Left lung (tissue), 10 donors: ENCODE data around the gene ATP11B. TPM values are rescaled to one million over a fixed set of nuclear protein-coding genes. Genes with fewer than 3 reads are reported as not detected.

Source experiments
- ATAC-seq: fragments of 200-7000 bp; cut with Tn5 transposase; one replicate; pipeline ENCODE4 v1.9.1; 2020; ENCODE audit warnings: moderate library complexity
- DNase-seq, 4 donors: peaks; one replicate each; pipeline ENCODE4 v3.0.0-alpha.2; 2013 to 2020
- H3K27ac ChIP-seq, 2 donors: fragments of 200-600 bp; sonication (generic) in 1 of 2; one replicate each; pipeline versions ENCODE4 v1.5.0 to v1.8.0; 2020 to 2021
- H3K27me3 ChIP-seq, 2 donors: fragments of 200-600 bp; sonication (generic) in 1 of 2; one replicate each; pipeline versions ENCODE4 v1.5.0 to v1.8.0; 2020 to 2021
- H3K36me3 ChIP-seq, 2 donors: fragments of 200-600 bp; sonication (generic) in 1 of 2; one replicate each; pipeline versions ENCODE4 v1.5.0 to v1.8.0; 2020 to 2021
- H3K4me1 ChIP-seq, 2 donors: fragments of 200-600 bp; one replicate each; pipeline ENCODE4 v1.8.0; 2021
- H3K4me3 ChIP-seq, 2 donors: fragments of 200-600 bp; sonication (generic) in 1 of 2; one replicate each; pipeline versions ENCODE4 v1.5.0 to v1.8.0; 2020 to 2021; ENCODE audit warnings: mild to moderate bottlenecking in 1 of 2
- H3K9me3 ChIP-seq, 2 donors: fragments of 200-600 bp; sonication (generic) in 1 of 2; one replicate each; pipeline versions ENCODE4 v1.5.0 to v1.8.0; 2020 to 2021
- intact Hi-C, 2 donors: fragments of 100-400 bp; cut with DNase I; formaldehyde crosslinking; loops; one replicate each; pipeline versions ENCODE4 v1.11.2 to v1.14.2; 2022
- polyA plus RNA-seq, 6 donors: library from polyadenylated mRNA; unstranded; fragments of 120-200 nt; gene quantifications; one replicate each; pipeline ENCODE4 v1.2.1, GENCODE V29; 2013; ENCODE audit not compliant: insufficient read length in 6 of 6
- total RNA-seq, 2 donors: library from RNA; stranded (reverse); fragmentation: NEBNext Ultra II Directional; extraction: Animal tissue kit (Norgen Biotek cat#: 25700); gene quantifications; one replicate each; pipeline ENCODE4 v1.2.1, GENCODE V29; 2021
- TF ChIP-seq, protein P1 (sequence below), 2 donors: fragments of 200-600 bp; sonication (generic) in 1 of 2; IDR thresholded peaks; one replicate each; pipeline versions ENCODE4 v1.5.0 to v1.8.0; 2021; ENCODE audit warnings: antibody characterized with exemption in 2 of 2
- donor health status: DM: no; HTN: yes; CAD: no.
- donor health status: DM: no; HTN: no; CAD: no.

ATP11B gene
- total and polyA plus RNA-seq, 8 donors: 53.9 to 85.0 (median 60.7) TPM

DNA sequence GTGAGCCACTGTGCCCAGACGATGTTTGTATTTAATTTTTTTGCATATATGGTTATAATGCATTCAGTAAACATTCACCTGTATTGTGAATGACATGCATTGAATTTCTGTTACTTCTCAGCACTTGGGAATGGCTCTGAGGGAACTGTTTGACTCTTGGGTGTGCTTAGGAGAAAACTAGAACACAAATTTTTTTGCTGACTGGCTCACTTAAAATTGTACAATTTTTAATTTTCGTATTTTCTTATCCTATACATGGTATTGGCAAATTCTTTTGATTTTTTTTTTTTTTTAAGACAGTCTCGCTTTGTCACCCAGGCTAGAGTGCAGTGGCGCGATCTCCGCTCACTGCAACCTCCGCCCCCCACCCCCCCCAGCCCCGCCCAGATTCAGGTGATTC lies 7.2 kb downstream of the ATP11B start:
- no peaks in the 10 kb centered on the region for H3K36me3 ChIP-seq
- peaks cover 0 to 58% of the 10 kb centered on the region in 2 donors for H3K4me1 ChIP-seq
- TF ChIP-seq, protein P1, sequence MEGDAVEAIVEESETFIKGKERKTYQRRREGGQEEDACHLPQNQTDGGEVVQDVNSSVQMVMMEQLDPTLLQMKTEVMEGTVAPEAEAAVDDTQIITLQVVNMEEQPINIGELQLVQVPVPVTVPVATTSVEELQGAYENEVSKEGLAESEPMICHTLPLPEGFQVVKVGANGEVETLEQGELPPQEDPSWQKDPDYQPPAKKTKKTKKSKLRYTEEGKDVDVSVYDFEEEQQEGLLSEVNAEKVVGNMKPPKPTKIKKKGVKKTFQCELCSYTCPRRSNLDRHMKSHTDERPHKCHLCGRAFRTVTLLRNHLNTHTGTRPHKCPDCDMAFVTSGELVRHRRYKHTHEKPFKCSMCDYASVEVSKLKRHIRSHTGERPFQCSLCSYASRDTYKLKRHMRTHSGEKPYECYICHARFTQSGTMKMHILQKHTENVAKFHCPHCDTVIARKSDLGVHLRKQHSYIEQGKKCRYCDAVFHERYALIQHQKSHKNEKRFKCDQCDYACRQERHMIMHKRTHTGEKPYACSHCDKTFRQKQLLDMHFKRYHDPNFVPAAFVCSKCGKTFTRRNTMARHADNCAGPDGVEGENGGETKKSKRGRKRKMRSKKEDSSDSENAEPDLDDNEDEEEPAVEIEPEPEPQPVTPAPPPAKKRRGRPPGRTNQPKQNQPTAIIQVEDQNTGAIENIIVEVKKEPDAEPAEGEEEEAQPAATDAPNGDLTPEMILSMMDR (IDR thresholded peaks at IDR 0.05): no peak
- H3K9me3 ChIP-seq: no peaks in the 10 kb centered on the region
- ATAC-seq (no peak), DNase-seq (no peak)
- H3K27me3 ChIP-seq: no peaks in the 10 kb centered on the region
- H3K4me3 ChIP-seq: no peak overlapping the region
- intact Hi-C loops: no loop called here
- no peak overlapping the region for H3K27ac ChIP-seq

DNA sequence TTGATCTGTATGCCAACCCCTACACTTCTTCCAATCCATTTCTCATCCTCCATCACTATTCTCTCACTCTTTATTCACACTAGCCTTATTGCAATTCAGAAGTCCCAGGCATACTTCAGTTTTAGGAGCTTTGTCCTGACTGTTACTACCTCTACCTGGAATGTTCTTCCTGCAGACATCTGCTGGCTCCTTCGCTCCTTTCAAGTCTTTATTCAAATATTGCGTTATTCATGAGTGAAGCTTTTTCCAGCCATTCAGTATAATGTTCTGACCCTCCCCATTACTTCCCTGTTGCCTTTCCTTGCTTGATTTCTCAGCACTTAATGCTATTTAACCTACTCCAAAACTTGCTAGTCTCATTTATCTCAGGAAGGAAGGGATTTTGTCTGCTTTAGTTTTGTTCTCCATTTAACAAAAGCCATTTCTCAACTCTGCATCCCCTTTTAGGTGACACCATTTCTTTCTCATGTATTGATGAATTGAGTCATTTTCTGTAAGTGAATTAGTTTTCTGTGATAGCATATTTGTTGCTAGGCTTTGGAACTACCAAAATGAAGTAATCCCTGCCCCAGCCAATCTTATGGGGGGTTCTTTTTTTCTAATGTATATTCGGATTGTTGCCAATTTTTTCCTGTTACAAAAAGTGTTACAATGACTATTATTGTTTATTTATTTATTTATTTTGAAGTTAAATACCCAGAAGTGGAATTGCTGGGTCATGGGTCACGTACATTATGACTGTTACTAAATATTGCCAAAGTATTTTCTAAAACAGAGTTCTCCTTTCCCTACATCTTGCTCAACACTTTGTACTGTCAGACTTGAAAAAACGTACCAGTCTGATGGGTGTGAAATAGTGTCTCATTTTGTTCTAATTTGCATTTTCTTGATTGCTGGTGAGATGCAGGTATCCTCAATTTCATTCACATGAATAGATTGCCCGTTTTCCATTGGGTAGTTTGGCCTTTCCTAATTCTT lies 9.4 kb downstream of the ATP11B start:
- no peaks in the 10 kb centered on the region for H3K27me3 ChIP-seq
- no peak overlapping the region for H3K4me3 ChIP-seq
- H3K36me3 ChIP-seq: no peaks in the 10 kb centered on the region
- H3K4me1 ChIP-seq: peaks cover 0 to 48% of the 10 kb centered on the region in 2 donors
- TF ChIP-seq, protein P1 (IDR thresholded peaks at IDR 0.05): no peak
- intact Hi-C loops: no loop called here
- peak; percentile 97 for ATAC-seq
- H3K9me3 ChIP-seq: no peaks in the 10 kb centered on the region
- H3K27ac ChIP-seq: peak overlapping the region in 1 of 2 donors; percentile 81
- DNase-seq: no peak

DNA sequence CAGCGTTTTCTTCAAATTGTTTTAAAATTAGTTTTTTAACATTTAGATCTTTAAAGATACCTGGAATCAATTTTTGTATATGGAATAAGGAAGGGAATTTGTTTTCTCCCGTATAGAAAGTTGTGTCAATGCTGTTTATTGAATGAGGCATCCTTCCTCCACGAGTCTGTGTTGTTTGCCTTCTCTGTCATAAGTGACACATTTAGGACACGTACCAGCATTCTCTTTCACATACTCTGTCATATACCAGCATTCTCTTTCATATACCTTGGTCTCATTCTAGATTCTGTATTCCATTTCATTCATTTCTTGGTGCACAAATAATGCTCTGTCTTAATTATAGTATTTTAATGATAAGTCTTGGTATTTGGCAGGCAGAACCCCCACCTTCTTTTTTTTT lies 10.3 kb downstream of the ATP11B start:
- ATAC-seq (no peak), DNase-seq (no peak)
- Histone ChIP-seq H3K27ac (peak overlapping the region in 1 of 2 donors; percentile 81), H3K4me3 (no peak overlapping the region), H3K9me3 (no peaks in the 10 kb centered on the region), H3K36me3 (no peaks in the 10 kb centered on the region), H3K27me3 (no peaks in the 10 kb centered on the region), H3K4me1 (peaks cover 0 to 47% of the 10 kb centered on the region in 2 donors)
- intact Hi-C loops: no loop called here
- TF ChIP-seq, protein P1 (IDR thresholded peaks at IDR 0.05): no peak

DNA sequence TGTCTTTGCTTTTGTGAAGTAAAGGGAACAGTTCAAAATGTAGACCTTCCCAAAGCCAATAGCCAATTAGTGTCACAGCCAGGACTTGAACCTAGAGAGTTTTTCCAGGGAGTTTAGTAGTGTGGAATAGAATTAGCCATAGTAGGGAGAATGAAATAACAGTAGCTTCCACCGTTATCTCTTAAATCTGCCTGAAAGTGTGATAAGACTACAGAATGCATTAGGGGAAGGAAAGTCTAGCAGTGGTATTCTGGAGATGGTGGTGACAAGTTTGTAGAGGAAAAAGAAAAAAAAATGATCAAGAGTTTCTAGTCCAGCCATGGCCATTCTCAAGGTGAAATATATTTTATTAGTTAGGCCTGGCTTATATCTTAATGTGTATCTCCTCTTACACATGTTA lies 13.8 kb downstream of the ATP11B start:
- ATAC-seq: no peak
- TF ChIP-seq, protein P1 (IDR thresholded peaks at IDR 0.05): no peak
- intact Hi-C loops: no loop called here
- no peaks in the 10 kb centered on the region for H3K27me3 ChIP-seq
- no peak overlapping the region for H3K27ac ChIP-seq
- H3K36me3 ChIP-seq: no peaks in the 10 kb centered on the region
- no peak for DNase-seq
- no peaks in the 10 kb centered on the region for H3K9me3 ChIP-seq
- H3K4me3 ChIP-seq: no peak overlapping the region
- H3K4me1 ChIP-seq: peaks cover 0 to 55% of the 10 kb centered on the region in 2 donors

DNA sequence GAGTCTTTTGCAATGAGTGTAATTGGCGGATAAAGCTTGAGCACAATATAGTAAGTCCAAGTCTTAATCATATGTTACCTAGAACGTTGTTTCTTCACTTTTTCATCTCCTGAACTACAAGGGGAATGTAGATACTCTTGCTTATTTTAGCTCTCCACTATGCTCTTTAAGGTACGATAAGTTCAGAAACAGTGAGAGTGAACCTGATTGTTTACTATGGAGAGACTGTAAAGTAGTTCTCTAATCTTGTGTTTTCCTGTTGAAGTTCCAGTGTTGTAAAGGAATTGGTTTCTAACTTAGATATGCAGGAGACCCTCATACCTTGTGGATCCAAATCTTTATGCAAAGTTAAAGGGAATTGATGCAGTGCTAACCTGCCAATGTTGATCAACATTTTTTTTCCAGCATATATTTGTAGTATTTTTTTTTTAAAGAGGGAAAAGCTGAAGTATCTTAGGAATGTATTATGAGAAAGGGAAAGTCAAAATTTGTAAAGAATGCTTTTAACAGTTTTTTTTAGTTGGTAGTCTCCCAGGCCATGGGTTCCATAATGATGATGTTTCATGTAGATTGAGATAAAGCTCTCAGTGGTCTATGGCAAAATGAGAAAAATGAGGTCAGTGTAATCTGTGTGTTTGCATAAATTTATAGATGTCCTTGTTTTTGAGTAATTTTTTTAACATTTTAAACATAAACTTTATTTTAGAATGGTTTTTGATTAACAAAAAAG lies 14.9 kb downstream of the ATP11B start:
- intact Hi-C loops: no loop called here
- Histone ChIP-seq H3K27ac (no peak overlapping the region), H3K36me3 (no peaks in the 10 kb centered on the region), H3K4me1 (peaks cover 0 to 47% of the 10 kb centered on the region in 2 donors), H3K27me3 (no peaks in the 10 kb centered on the region), H3K4me3 (no peak overlapping the region), H3K9me3 (no peaks in the 10 kb centered on the region)
- TF ChIP-seq, protein P1 (IDR thresholded peaks at IDR 0.05): no peak
- peak; percentile 57 for ATAC-seq
- no peak for DNase-seq
